ENCODE measurements around the gene OSGEP. TPM values are rescaled to one million over a fixed set of nuclear protein-coding genes. Genes with fewer than 3 reads are reported as not detected.

OSGEP gene
- total and polyA plus RNA-seq, 2 of the 13 experiments (the other 11 are each of a cell fraction or from before 2014, with no cell fraction given) = 39.7 to 41.1 TPM

GRCh38 chr14:20469242-20469889, 14.8 kb upstream of the OSGEP start, which contains the start of gene PNP (continued):
- TF ChIP-seq, protein P1, sequence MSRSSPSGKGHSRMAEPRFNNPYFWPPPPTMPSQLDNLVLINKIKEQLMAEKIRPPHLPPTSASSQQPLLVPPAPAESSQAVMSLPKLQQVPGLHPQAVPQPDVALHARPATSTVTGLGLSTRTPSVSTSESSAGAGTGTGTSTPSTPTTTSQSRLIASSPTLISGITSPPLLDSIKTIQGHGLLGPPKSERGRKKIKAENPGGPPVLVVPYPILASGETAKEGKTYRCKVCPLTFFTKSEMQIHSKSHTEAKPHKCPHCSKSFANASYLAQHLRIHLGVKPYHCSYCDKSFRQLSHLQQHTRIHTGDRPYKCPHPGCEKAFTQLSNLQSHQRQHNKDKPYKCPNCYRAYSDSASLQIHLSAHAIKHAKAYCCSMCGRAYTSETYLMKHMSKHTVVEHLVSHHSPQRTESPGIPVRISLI (CRISPR knock-in tag; IDR thresholded peaks at IDR 0.05; ENCODE audit: borderline replicate concordance) = no peak; the same call in 1 of the 2 replicates
- TF ChIP-seq LBX2 (CRISPR knock-in tag; IDR thresholded peaks at IDR 0.05; ENCODE audit: borderline replicate concordance) (peak; percentile 89; the same call in 1 of the 2 replicates), ZNF780A (CRISPR knock-in tag; IDR thresholded peaks at IDR 0.05) (peak; percentile 88; the same call in 1 of the 2 replicates), MIER3 (CRISPR knock-in tag; IDR thresholded peaks at IDR 0.05; ENCODE audit: borderline replicate concordance) (peak; percentile 65; the same call in 1 of the 2 replicates), MAFK (conservative IDR thresholded peaks at IDR 0.05 in 1 of 2, IDR thresholded peaks at IDR 0.05 in 1 of 2; ENCODE audit: low read length in 2 of 2) (0 out of 4 replicates have a peak, but pooled peaks of 1 of the 2 experiments have one; percentile 16), GTF2F1 (IDR thresholded peaks at IDR 0.05; ENCODE audit: low read length) (peak; percentile 61; the same call in 1 of the 2 replicates), SMC3 (IDR thresholded peaks at IDR 0.05; ENCODE audit: low read length) (no peak), ZNF670 (CRISPR knock-in tag; IDR thresholded peaks at IDR 0.05; ENCODE audit: borderline replicate concordance) (no peak), ZFP36L1 (CRISPR knock-in tag; IDR thresholded peaks at IDR 0.05) (0 out of 2 replicates have a peak, but pooled peaks have one; percentile 55), ZBTB8A (CRISPR knock-in tag; IDR thresholded peaks at IDR 0.05; ENCODE audit: borderline replicate concordance, low read depth) (no peak; the same call in 1 of the 2 replicates), ZNF24 (IDR thresholded peaks at IDR 0.05) (no peak), ZFP62 (CRISPR knock-in tag; IDR thresholded peaks at IDR 0.05) (no peak), ZBTB34 (CRISPR knock-in tag; IDR thresholded peaks at IDR 0.05) (peak; percentile 31; the same call in 1 of the 2 replicates), XRCC5 (optimal IDR thresholded peaks at IDR 0.05; ENCODE audit: low read length) (no peak), KDM4B (CRISPR knock-in tag; IDR thresholded peaks at IDR 0.05) (no peak)
- TF ChIP-seq, protein P2, sequence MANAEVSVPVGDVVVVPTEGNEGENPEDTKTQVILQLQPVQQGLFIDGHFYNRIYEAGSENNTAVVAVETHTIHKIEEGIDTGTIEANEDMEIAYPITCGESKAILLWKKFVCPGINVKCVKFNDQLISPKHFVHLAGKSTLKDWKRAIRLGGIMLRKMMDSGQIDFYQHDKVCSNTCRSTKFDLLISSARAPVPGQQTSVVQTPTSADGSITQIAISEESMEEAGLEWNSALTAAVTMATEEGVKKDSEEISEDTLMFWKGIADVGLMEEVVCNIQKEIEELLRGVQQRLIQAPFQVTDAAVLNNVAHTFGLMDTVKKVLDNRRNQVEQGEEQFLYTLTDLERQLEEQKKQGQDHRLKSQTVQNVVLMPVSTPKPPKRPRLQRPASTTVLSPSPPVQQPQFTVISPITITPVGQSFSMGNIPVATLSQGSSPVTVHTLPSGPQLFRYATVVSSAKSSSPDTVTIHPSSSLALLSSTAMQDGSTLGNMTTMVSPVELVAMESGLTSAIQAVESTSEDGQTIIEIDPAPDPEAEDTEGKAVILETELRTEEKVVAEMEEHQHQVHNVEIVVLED (CRISPR knock-in tag; IDR thresholded peaks at IDR 0.05; ENCODE audit: borderline replicate concordance) = peak; percentile 57; the same call in 1 of the 2 replicates
- TF ChIP-seq, protein P3, sequence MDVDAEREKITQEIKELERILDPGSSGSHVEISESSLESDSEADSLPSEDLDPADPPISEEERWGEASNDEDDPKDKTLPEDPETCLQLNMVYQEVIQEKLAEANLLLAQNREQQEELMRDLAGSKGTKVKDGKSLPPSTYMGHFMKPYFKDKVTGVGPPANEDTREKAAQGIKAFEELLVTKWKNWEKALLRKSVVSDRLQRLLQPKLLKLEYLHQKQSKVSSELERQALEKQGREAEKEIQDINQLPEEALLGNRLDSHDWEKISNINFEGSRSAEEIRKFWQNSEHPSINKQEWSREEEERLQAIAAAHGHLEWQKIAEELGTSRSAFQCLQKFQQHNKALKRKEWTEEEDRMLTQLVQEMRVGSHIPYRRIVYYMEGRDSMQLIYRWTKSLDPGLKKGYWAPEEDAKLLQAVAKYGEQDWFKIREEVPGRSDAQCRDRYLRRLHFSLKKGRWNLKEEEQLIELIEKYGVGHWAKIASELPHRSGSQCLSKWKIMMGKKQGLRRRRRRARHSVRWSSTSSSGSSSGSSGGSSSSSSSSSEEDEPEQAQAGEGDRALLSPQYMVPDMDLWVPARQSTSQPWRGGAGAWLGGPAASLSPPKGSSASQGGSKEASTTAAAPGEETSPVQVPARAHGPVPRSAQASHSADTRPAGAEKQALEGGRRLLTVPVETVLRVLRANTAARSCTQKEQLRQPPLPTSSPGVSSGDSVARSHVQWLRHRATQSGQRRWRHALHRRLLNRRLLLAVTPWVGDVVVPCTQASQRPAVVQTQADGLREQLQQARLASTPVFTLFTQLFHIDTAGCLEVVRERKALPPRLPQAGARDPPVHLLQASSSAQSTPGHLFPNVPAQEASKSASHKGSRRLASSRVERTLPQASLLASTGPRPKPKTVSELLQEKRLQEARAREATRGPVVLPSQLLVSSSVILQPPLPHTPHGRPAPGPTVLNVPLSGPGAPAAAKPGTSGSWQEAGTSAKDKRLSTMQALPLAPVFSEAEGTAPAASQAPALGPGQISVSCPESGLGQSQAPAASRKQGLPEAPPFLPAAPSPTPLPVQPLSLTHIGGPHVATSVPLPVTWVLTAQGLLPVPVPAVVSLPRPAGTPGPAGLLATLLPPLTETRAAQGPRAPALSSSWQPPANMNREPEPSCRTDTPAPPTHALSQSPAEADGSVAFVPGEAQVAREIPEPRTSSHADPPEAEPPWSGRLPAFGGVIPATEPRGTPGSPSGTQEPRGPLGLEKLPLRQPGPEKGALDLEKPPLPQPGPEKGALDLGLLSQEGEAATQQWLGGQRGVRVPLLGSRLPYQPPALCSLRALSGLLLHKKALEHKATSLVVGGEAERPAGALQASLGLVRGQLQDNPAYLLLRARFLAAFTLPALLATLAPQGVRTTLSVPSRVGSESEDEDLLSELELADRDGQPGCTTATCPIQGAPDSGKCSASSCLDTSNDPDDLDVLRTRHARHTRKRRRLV (CRISPR knock-in tag; IDR thresholded peaks at IDR 0.05) = 0 out of 2 replicates have a peak, but pooled peaks have one; percentile 65
- TF ChIP-seq, protein P4, sequence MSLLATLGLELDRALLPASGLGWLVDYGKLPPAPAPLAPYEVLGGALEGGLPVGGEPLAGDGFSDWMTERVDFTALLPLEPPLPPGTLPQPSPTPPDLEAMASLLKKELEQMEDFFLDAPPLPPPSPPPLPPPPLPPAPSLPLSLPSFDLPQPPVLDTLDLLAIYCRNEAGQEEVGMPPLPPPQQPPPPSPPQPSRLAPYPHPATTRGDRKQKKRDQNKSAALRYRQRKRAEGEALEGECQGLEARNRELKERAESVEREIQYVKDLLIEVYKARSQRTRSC (CRISPR knock-in tag; IDR thresholded peaks at IDR 0.05; ENCODE audit: low read depth) = no peak; the same call in 1 of the 2 replicates
